ENCODE data around the gene ADAD2. TPM values are rescaled to one million over a fixed set of nuclear protein-coding genes. Genes with fewer than 3 reads are reported as not detected.

Gene ADAD2
- total and polyA plus RNA-seq, 10 of the 15 experiments (the other 5 are each of a cell fraction or from before 2014, with no cell fraction given) = 0.44 to 0.68 (median 0.51) TPM; not detected in 7

GRCh38 chr16:84233748-84234147 is 42.8 kb downstream of the ADAD2 start:
- Histone ChIP-seq H2AFZ (ENCODE audit: control insufficient read depth, low read depth, low read length) (no peak overlapping the region), H3K79me2 (ENCODE audit: control insufficient read depth, insufficient read depth, low read length) (no peaks in the 10 kb centered on the region), H3K9me3 (replicated peaks; ENCODE audit: control insufficient read depth, insufficient read depth, low read length) (no peaks in the 10 kb centered on the region), H3K4me2 (ENCODE audit: control insufficient read depth, insufficient read depth) (no peak overlapping the region), H3K9ac (ENCODE audit: control insufficient read depth, insufficient read depth, low read length) (no peak overlapping the region), H3K27me3 (replicated peaks in 1 of 2; ENCODE audit: control insufficient read depth in 2 of 2, insufficient read depth in 2 of 2, low read length in 1 of 2) (peaks cover 0 to 4% of the 10 kb centered on the region in 2 experiments; a peak in 2 of 4 replicates), H4K20me1 (ENCODE audit: control insufficient read depth, insufficient read depth) (no peaks in the 10 kb centered on the region), H3K4me3 (no peak overlapping the region), H3K4me1 (ENCODE audit: control insufficient read depth, insufficient read depth, low read length) (no peaks in the 10 kb centered on the region), H3K36me3 (ENCODE audit: control insufficient read depth in 2 of 2, insufficient read depth in 2 of 2, low read length in 1 of 2) (no peaks in the 10 kb centered on the region), H3K27ac (ENCODE audit: control insufficient read depth, insufficient read depth) (no peak overlapping the region)
- in situ Hi-C loops (cut with MboI) = no loop called here
- ATAC-seq (no peak), FAIRE-seq (no peak), DNase-seq (ENCODE audit: low read depth, low spot score) (no peak)
- WGBS (ENCODE audit: insufficient coverage, insufficient replicate concordance, low lambda C conversion rate, missing lambda C conversion rate) = 33% methylated on average over 9 of the region's 9 CpGs
- CTCF ChIA-PET = interaction anchor here (1.0 kb wide), 1 partner anchor 9 kb away, joined by 3 read pairs; no protein-coding TSS in a partner anchor
- RAD21 ChIA-PET (ENCODE audit: unreplicated experiment) = no interaction called here
- no peak for TF ChIP-seq RCOR1 (conservative IDR thresholded peaks at IDR 0.05; ENCODE audit: low read depth, low read length)
- TF ChIP-seq MEF2A (IDR thresholded peaks at IDR 0.05; ENCODE audit: insufficient read depth, low read depth, low read length) = no peak
- TF ChIP-seq HCFC1 (IDR thresholded peaks at IDR 0.05; ENCODE audit: low read length) = no peak
- no peak for TF ChIP-seq SUPT20H (IDR thresholded peaks at IDR 0.05; ENCODE audit: borderline replicate concordance, control insufficient read depth, low read depth, low read length)
- no peak for TF ChIP-seq ZBTB33 (IDR thresholded peaks at IDR 0.05)
- no peak for TF ChIP-seq PKNOX1 (IDR thresholded peaks at IDR 0.05)
- no peak for TF ChIP-seq EED (IDR thresholded peaks at IDR 0.05; ENCODE audit: low read depth)
- TF ChIP-seq IKZF2 (IDR thresholded peaks at IDR 0.05) = no peak
- no peak for TF ChIP-seq NR2F1 (conservative IDR thresholded peaks at IDR 0.05)
- no peak for TF ChIP-seq CBFB (IDR thresholded peaks at IDR 0.05; ENCODE audit: low read depth)
- TF ChIP-seq EP300 (IDR thresholded peaks at IDR 0.05; ENCODE audit: borderline replicate concordance in 1 of 2, control insufficient read depth in 1 of 2, low read depth in 2 of 2, low read length in 2 of 2) = no peak
- no peak for TF ChIP-seq YY1 (IDR thresholded peaks at IDR 0.05; ENCODE audit: low read depth, low read length)
- no peak for TF ChIP-seq ZNF217 (IDR thresholded peaks at IDR 0.05)
- POLR2A ChIA-PET = no interaction called here
- SMC1A ChIA-PET (ENCODE audit: uncharacterized antibody, unreplicated experiment) = interaction anchor here (0.7 kb wide), 1 partner anchor 1054 kb away, joined by 3 read pairs; no protein-coding TSS in a partner anchor
- no TSS peak for BruUV-seq (replicated peaks)
- intact Hi-C loops (cut with micrococcal nuclease; ENCODE audit: unreplicated experiment) = no loop called here

All from GM12878 (cell line).